Neural progenitor cell (in vitro differentiated cells): ENCODE data around the gene PARVG.

Experiments
- EZH2phosphoT487 ChIP-seq: fragments of 200-600 bp; sonication (generic); IDR thresholded peaks from 2 replicates; pipeline ENCODE4 v1.6.1; 2017; ENCODE audit warnings: antibody characterized with exemption
- TF ChIP-seq, protein P1 (sequence below): fragments of 200-600 bp; sonication (generic); IDR thresholded peaks from 2 replicates; pipeline ENCODE4 v1.5.1; 2017; ENCODE audit warnings: antibody characterized with exemption, mild to moderate bottlenecking

DNA sequence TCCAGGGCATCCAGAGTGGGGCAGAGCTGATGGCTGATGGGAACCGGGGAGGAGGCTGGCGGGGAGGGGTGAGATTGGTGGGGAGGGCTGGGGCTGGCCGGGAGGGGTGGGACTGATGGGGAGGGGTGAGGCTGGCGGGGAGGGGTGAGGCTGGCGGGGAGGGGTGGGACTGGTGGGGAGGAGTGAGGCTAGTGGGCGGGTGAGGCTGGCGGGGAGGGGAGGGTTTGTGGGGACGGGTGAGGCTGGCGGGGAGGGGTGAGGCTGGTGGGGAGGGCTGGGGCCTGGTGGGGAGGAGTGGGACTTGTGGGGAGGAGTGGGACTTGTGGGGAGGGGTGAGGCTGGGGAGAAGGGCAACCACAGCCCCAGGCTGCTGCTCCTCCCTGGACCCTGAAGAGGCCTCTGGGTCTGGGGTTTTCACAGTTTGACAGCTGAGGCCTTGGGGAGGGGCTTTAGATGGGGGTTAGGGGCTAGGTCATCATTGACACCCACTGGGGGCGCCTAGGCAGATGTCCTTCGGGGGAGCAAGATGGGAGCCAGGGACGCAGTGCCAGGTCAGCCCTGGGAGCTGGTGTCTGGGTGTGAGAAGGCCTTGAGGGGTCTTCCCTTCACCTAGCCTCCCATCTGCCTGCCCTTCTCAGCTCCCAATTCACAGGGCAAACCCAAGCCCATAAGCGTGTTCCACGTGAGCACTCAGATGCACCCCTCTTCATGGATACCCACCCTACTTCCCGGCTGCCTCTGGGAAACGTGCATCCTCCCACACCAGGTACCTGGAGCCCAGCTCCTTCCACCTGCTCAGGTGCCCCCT lies 26.7 kb downstream of the PARVG start:
- TF ChIP-seq, protein P1, sequence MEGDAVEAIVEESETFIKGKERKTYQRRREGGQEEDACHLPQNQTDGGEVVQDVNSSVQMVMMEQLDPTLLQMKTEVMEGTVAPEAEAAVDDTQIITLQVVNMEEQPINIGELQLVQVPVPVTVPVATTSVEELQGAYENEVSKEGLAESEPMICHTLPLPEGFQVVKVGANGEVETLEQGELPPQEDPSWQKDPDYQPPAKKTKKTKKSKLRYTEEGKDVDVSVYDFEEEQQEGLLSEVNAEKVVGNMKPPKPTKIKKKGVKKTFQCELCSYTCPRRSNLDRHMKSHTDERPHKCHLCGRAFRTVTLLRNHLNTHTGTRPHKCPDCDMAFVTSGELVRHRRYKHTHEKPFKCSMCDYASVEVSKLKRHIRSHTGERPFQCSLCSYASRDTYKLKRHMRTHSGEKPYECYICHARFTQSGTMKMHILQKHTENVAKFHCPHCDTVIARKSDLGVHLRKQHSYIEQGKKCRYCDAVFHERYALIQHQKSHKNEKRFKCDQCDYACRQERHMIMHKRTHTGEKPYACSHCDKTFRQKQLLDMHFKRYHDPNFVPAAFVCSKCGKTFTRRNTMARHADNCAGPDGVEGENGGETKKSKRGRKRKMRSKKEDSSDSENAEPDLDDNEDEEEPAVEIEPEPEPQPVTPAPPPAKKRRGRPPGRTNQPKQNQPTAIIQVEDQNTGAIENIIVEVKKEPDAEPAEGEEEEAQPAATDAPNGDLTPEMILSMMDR: no peak
- no peak for TF ChIP-seq EZH2phosphoT487
